ENCODE results near the gene LSAMP. TPM values are rescaled to one million over a fixed set of nuclear protein-coding genes. Genes with fewer than 3 reads are reported as not detected.
A peak's percentile ranks its signal among the peaks of the same experiment; 100 is the strongest.

LSAMP gene
- total and polyA plus RNA-seq, 2 of the 13 experiments (the other 11 are each of a cell fraction or from before 2014, with no cell fraction given): not detected

DNA sequence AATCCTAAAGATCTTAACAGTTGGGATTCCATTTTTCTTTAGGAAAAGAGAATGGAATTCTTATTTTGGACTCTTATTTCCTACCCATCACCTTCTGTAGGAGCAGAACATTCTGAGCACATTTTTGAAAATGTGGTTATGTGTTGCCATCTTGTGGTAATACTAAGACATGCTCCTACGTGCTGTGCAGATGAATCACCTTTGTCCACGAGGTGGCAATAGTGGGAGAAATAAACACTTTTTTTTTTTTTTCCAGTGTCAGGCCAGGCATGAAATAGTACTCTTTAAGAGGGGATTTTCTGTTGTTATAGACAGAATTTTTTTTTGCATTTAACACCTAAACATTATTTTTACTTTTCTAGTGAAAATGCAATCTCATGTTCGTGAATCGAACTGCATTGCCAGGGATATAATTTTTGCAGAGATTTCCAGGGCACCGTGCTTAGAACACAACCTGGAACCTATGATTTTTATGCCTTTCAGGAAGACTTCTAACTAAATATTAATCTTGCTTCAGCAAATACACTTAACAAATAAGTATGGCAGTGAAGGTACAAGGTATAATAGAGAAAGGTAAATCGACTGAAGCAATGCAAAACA is 625.4 kb downstream of the LSAMP start (continued):
- TF ChIP-seq HIC2 (CRISPR knock-in tag; IDR thresholded peaks at IDR 0.05; ENCODE audit: low read depth) (no peak), KAT8 (CRISPR knock-in tag; IDR thresholded peaks at IDR 0.05) (0 out of 2 replicates have a peak, but pooled peaks have one; percentile 40), ZNF670 (CRISPR knock-in tag; IDR thresholded peaks at IDR 0.05; ENCODE audit: borderline replicate concordance) (no peak), ZNF788 (CRISPR knock-in tag; IDR thresholded peaks at IDR 0.05; ENCODE audit: borderline replicate concordance) (no peak), FOXP4 (CRISPR knock-in tag; IDR thresholded peaks at IDR 0.05) (peak; percentile 33; the same call in 1 of the 2 replicates), ZBTB21 (CRISPR knock-in tag; IDR thresholded peaks at IDR 0.05) (no peak), MIER3 (CRISPR knock-in tag; IDR thresholded peaks at IDR 0.05; ENCODE audit: borderline replicate concordance) (peak; percentile 58; the same call in 1 of the 2 replicates), ZNF446 (CRISPR knock-in tag; IDR thresholded peaks at IDR 0.05) (no peak), ZFY (CRISPR knock-in tag; IDR thresholded peaks at IDR 0.05) (no peak), ZNF614 (CRISPR knock-in tag; IDR thresholded peaks at IDR 0.05; ENCODE audit: borderline replicate concordance) (0 out of 2 replicates have a peak, but pooled peaks have one; percentile 23), IRF2 (CRISPR knock-in tag; IDR thresholded peaks at IDR 0.05) (peak; percentile 53; the same call in 1 of the 2 replicates), RFX1 (IDR thresholded peaks at IDR 0.05) (no peak), FOXK1 (CRISPR knock-in tag; IDR thresholded peaks at IDR 0.05; ENCODE audit: borderline replicate concordance, low read depth) (peak; percentile 71; the same call in 1 of the 2 replicates), CENPT (CRISPR knock-in tag; IDR thresholded peaks at IDR 0.05; ENCODE audit: low read depth) (no peak)
- TF ChIP-seq, protein P1, sequence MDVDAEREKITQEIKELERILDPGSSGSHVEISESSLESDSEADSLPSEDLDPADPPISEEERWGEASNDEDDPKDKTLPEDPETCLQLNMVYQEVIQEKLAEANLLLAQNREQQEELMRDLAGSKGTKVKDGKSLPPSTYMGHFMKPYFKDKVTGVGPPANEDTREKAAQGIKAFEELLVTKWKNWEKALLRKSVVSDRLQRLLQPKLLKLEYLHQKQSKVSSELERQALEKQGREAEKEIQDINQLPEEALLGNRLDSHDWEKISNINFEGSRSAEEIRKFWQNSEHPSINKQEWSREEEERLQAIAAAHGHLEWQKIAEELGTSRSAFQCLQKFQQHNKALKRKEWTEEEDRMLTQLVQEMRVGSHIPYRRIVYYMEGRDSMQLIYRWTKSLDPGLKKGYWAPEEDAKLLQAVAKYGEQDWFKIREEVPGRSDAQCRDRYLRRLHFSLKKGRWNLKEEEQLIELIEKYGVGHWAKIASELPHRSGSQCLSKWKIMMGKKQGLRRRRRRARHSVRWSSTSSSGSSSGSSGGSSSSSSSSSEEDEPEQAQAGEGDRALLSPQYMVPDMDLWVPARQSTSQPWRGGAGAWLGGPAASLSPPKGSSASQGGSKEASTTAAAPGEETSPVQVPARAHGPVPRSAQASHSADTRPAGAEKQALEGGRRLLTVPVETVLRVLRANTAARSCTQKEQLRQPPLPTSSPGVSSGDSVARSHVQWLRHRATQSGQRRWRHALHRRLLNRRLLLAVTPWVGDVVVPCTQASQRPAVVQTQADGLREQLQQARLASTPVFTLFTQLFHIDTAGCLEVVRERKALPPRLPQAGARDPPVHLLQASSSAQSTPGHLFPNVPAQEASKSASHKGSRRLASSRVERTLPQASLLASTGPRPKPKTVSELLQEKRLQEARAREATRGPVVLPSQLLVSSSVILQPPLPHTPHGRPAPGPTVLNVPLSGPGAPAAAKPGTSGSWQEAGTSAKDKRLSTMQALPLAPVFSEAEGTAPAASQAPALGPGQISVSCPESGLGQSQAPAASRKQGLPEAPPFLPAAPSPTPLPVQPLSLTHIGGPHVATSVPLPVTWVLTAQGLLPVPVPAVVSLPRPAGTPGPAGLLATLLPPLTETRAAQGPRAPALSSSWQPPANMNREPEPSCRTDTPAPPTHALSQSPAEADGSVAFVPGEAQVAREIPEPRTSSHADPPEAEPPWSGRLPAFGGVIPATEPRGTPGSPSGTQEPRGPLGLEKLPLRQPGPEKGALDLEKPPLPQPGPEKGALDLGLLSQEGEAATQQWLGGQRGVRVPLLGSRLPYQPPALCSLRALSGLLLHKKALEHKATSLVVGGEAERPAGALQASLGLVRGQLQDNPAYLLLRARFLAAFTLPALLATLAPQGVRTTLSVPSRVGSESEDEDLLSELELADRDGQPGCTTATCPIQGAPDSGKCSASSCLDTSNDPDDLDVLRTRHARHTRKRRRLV (CRISPR knock-in tag; IDR thresholded peaks at IDR 0.05): no peak

All from HepG2 (cell line).